ENCODE measurements around the gene ATG4B.
A peak's percentile ranks its signal among the peaks of the same experiment; 100 is the strongest.

ATG4B gene

DNA sequence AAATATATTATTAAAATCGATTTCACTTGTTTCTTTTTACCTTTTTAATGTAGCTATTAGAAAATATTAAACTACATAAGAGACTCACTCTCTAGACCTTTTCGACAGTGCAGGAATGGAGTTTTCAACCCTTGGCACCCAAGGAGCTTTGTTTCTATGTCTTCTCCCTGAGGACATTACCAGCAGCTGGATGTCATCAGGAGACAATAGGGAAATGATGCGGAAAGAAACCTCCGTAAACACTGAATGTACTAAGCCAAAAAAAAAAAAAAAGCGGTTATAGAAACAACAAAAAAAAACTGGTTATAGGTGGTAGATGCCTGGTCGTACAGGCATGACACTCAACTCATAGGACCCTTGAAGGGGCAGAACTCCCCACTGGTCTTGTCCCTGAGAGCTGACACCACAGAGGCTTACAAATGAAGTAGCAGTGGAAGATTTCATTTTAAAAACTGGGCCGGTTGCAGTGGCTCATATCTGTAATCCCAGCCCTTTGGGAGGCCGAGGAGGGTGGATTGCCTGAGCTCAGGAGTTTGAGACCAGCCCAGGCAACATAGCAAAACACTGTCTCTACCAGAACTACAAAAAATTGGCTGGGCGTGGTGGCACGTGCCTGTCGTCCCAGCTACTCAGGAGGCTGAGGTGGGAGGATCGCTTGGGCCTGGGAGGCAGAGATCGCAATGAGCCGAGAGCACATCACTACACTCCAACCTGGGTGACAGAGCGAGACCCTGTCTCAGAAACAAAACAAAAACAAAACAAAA, 24.3 kb upstream of the ATG4B start:
- DNase-seq, result no peak

- no peak for DNase-seq
Observed at GRCh38 chr2:241615041-241615440, 22.5 kb upstream of the ATG4B start.

DNA sequence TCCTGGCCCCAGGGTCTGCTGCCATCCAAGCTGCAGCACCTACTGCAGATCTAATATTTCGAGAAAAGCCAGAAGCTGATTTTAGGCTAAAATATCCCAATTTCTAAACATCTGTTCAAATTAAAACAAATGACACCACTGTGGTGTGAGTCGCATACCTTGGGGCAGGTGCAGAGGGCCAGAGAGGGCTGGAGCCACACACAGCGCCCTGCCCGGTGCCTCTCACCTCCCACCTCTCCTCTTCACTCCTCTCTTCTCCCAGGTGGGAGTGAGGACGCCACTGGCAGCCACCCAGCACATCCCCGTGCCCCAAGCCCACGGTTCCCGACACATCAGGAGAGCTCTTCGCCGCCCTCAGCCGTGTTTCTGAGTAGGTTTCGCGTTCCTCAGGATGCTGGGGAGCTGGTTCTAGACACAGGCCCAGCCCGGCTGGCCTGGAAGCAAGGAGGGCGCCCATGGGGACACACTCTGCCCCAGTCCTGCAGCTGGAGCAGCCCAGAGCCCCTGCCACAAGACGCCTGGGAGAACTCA, 21.9 kb upstream of the ATG4B start:
- DNase-seq, result no peak

- DNase-seq, result peak in 1 of 14 donors; percentile 11
Observed at GRCh38 chr2:241616168-241617125, 21.0 kb upstream of the ATG4B start.

GRCh38 chr2:241617431-241618154, 19.9 kb upstream of the ATG4B start:
- peak in 1 of 14 donors; percentile 52 for DNase-seq

GRCh38 chr2:241618296-241618805, 19.1 kb upstream of the ATG4B start:
- DNase-seq, result no peak

DNA sequence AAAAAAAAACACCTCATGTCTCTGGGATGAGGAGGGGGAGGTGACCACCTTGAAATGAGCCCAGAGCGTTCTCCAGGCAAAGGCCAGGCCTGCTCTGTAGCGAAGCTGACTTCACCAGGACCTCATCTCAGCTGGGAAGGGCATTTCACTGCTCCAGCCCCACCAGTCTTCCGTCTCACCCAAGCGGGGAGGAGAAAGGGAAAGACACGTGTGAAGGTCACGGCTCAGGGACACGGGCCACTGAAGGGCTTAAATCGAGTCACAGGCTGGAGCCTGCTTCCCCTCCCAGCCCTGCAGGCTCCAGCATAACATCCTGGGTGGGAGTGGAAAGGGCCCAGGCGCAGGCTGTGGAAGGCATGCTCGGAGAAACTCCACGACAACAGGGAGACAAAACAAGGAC, 18.7 kb upstream of the ATG4B start:
- no peak for DNase-seq

DNA sequence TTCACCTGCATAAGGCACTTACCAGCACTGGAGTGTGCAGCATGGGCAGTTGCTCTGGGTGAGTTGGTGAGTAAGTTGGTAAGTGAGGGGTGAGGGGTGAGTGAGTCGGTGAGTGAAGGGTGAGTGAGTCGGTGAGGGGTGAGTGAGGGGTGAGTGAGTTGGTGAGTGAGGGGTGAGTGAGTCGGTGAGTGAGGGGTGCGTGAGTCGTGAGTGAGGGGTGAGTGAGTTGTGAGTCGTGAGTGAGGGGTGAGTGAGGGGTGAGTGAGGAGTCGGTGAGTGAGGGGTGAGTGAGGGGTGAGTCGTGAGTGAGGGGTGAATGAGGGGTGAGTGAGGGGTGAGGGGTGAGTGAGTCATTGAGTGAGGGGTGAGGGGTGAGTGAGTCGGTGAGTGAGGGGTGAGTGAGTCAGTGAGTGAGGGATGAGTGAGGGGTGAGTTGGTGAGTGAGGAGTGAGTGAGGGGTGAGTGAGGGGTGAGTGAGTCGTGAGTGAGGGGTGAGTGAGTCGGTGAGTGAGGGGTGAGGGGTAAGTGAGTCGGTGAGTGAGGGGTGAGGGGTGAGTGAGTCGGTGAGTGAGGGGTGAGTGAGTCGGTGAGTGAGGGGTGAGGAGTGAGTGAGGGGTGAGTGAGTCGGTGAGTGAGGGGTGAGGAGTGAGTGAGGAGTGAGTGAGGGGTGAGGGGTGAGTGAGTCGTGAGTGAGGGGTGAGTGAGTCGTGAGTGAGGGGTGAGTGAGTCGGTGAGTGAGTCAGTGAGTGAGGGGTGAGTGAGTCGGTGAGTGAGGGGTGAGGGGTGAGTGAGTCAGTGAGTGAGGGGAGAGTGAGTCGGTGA, 17.7 kb upstream of the ATG4B start:
- no peak for DNase-seq

- no peak for DNase-seq
Observed at GRCh38 chr2:241620419-241620769, 17.1 kb upstream of the ATG4B start.

GRCh38 chr2:241627675-241628074, 9.8 kb upstream of the ATG4B start:
- DNase-seq, result no peak

DNA sequence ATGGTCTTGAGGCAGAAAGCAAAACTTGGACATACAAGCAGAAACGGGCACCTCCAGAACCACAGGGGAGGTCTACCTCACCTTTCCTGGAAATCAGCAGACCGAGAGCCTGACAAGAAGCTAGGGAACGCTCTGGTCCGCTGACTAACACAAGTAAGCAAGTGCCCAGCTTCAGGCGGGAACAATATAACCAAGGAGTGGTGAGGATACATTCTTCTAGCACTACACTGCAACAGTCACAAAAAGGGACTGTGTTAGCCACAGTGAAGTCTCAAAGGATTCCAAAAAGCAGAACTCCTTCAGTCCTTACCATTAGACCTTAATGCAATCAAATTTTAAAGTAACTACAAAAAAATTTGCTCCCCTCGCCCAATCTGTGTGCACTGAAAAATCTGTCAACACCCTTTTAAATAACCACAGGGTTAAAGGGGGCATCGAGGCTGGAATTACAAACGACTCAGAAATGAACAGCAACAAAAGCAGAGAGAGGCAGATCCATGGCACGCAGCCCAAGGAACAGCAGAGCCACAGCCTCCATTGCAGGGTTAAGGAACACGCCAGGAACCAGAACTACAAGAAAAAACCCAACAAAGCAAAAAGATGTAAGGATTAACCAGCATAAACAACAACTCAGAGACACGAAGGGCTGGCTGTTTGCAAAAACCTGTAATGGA, 7.6 kb upstream of the ATG4B start:
- peak in 1 of 14 donors; percentile 64 for DNase-seq

- no peak for DNase-seq
Observed at GRCh38 chr2:241632478-241633325, 4.8 kb upstream of the ATG4B start.

- no peak for DNase-seq
Observed at GRCh38 chr2:241633561-241633960, 3.9 kb upstream of the ATG4B start.

DNA sequence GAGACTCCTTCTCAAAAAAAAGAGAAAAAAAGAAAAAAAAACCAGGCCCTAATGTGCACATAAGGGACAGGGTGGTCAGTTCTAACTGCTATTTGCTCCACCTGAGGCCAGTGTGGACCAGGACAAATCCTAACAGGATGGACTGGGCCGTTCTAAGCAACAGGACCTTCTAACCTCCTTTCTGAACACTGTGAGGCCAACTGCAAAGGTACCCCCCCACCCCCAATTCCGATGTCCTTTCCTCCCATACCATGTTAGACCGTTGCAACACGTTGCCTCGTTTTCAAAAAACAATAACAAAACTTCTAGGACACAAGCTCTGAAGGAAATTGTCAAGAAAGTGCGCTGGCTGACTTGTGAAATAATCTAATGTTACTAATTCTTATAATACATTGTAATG, 1.7 kb upstream of the ATG4B start:
- DNase-seq, result no peak

DNA sequence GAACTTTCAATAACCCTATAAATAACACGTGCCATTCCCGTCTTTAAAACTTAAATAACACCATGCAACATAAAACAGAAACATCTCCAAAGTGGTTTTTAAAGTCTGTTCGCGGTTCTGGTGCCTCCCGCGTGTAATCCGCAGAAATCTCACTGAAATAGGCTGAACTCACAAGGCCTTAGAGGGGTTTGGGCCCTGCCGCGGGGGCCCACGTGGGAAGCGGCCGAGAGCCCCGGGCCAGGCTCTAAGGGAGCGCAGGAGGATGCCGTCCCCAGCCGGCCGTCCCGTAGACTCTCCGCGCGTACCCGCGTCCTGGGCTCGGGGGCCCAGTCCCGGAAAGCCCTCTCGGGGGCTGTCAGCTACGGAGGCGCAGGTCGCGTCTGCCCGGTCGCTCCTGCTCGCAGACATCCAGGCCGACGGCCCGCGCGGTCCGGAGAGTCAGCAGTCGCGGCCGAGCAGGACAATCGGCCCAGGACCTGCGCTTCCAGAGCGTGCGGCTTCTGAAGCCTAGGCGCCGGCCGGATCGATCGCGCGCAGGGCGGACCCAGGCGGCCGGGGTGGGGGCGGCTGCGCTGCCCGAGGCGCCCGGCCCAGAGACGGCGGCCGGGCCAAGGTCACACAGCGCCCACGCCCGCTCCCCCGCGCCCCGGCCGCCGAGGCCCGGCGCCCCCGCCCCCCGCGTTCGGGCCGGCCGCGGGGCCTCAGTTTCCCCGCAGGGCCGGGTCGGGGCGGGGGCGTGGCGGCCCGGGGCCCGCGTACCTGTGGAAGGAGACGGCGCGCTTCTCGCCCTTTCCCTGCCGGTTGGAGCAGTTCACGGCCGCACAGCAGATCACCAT, 1.1 kb upstream of the ATG4B start:
- peak in 6 of 14 donors; percentile 7 to 60 (median 43) for DNase-seq

- no peak for DNase-seq
Observed at GRCh38 chr2:241637795-241638660, 535 bp downstream of the ATG4B start.

- no peak for DNase-seq
Observed at GRCh38 chr2:241638940-241639339, 1.4 kb downstream of the ATG4B start.

DNA sequence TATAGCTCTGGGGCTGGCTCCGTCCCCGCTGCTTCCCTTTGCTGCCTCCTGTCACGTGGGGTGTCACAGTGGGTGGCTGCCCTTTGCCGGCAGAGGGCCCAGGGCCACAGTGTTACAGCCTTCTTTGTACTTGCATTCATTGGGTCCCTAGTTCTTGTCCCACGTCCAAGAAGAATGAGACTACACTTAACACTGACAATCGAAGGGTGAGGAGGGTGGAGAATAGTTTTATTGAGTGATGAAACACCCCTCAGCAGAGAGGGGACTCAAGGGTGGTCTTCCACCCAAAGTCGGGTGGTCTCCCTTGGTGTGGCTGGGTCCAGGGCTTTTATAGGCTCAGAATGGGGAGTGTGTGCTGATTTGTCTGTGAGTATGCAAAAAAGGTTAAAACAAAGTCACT, 1.9 kb downstream of the ATG4B start:
- no peak for DNase-seq
